CD4-positive, alpha-beta T cell treated with Interleukin-2 at 100 ng/mL for 4 hours (primary cell): Measurements from ENCODE around the gene RPRD1B.
A peak's percentile ranks its signal among the peaks of the same experiment; 100 is the strongest.
"Not testable (repeated sequence)": the region's sequence is repeated elsewhere in the genome, so short reads cannot be mapped to it uniquely, and the experiment has no call there.

Experiments
- DNase-seq: peaks from one replicate; pipeline ENCODE4 v3.0.0-alpha.2; 2020; ENCODE audit warnings: low spot score

Gene RPRD1B

GRCh38 chr20:38073307-38074071, 39.9 kb downstream of the RPRD1B start:
- DNase-seq: peak; percentile 52

GRCh38 chr20:38075161-38075998, 41.8 kb downstream of the RPRD1B start:
- DNase-seq: no peak

GRCh38 chr20:38076548-38076947, 43.0 kb downstream of the RPRD1B start:
- DNase-seq: no peak

GRCh38 chr20:38078084-38078483, 44.5 kb downstream of the RPRD1B start:
- no peak for DNase-seq

GRCh38 chr20:38079353-38079752, 45.8 kb downstream of the RPRD1B start:
- no peak for DNase-seq

GRCh38 chr20:38081575-38081974, 48.0 kb downstream of the RPRD1B start:
- no peak for DNase-seq

GRCh38 chr20:38082894-38083293, 49.3 kb downstream of the RPRD1B start:
- DNase-seq: no peak

GRCh38 chr20:38083338-38084048, 49.9 kb downstream of the RPRD1B start:
- DNase-seq: no peak

- DNase-seq: no peak
Measured at GRCh38 chr20:38084425-38084951, 50.9 kb downstream of the RPRD1B start.

GRCh38 chr20:38085026-38085425, 51.5 kb downstream of the RPRD1B start:
- no peak for DNase-seq

- DNase-seq: no peak
Measured at GRCh38 chr20:38089500-38089899, 56.0 kb downstream of the RPRD1B start.

- DNase-seq: no peak
Measured at GRCh38 chr20:38090061-38090460, 56.5 kb downstream of the RPRD1B start.

- peak; percentile 4 for DNase-seq
Measured at GRCh38 chr20:38091441-38092216, 58.1 kb downstream of the RPRD1B start.

- no peak for DNase-seq
Measured at GRCh38 chr20:38092260-38092857, 58.8 kb downstream of the RPRD1B start.

- DNase-seq: no peak
Measured at GRCh38 chr20:38092915-38093314, 59.4 kb downstream of the RPRD1B start.

GRCh38 chr20:38093641-38094077, 60.1 kb downstream of the RPRD1B start:
- DNase-seq: no peak

- peak; percentile 56 for DNase-seq
Measured at GRCh38 chr20:38094373-38094891, 60.9 kb downstream of the RPRD1B start.

- DNase-seq: no peak
Measured at GRCh38 chr20:38095017-38095686, 61.6 kb downstream of the RPRD1B start.

GRCh38 chr20:38098952-38099351, 65.4 kb downstream of the RPRD1B start:
- no peak for DNase-seq

GRCh38 chr20:38102206-38102605, 68.7 kb downstream of the RPRD1B start:
- not testable (repeated sequence) for DNase-seq
